ENCODE data around the gene SCN4A. TPM values are rescaled to one million over a fixed set of nuclear protein-coding genes. Genes with fewer than 3 reads are reported as not detected.

The SCN4A gene
- total RNA-seq, 1 experiment from 2014 or later: not detected

GRCh38 chr17:63966646-63967264 lies 6.0 kb downstream of the SCN4A start:
- no TSS peak for BruUV-seq (replicated peaks)
- ATAC-seq (no peak), DNase-seq (no peak)
- POLR2A ChIA-PET (ENCODE audit: unreplicated experiment): no interaction called here
- Histone ChIP-seq H3K4me3 (ENCODE audit: low read length) (no peak overlapping the region), H3K9me2 (replicated peaks; ENCODE audit: low read length) (no peaks in the 10 kb centered on the region), H3K27ac (ENCODE audit: low read length) (no peak overlapping the region), H3K27me3 (ENCODE audit: low read length) (no peaks in the 10 kb centered on the region), H3K36me3 (ENCODE audit: low read depth, low read length) (no peaks in the 10 kb centered on the region), H3K4me1 (ENCODE audit: insufficient read depth, low read length) (no peaks in the 10 kb centered on the region), H2AFZ (ENCODE audit: low read length) (no peak overlapping the region), H3K9ac (ENCODE audit: low read length) (no peak overlapping the region), H3F3A (ENCODE audit: low read length, unreplicated experiment) (no peaks in the 10 kb centered on the region), H3K4me2 (ENCODE audit: low read length) (no peak overlapping the region), H4K20me1 (ENCODE audit: low read length) (no peaks in the 10 kb centered on the region), H3K9me3 (ENCODE audit: low read length) (no peaks in the 10 kb centered on the region), H3K79me2 (ENCODE audit: low read length) (no peaks in the 10 kb centered on the region)
- intact Hi-C loops (cut with micrococcal nuclease): no loop called here
- CTCF ChIA-PET: no interaction called here
- no peak for TF ChIP-seq EZH2phosphoT487 (IDR thresholded peaks at IDR 0.05; ENCODE audit: borderline replicate concordance, low read length)
- TF ChIP-seq EZH2 (IDR thresholded peaks at IDR 0.05; ENCODE audit: low read length, unreplicated experiment): no peak
- TF ChIP-seq CTCF (conservative IDR thresholded peaks at IDR 0.05; ENCODE audit: low read depth, low read length): no peak

- no peaks in the 10 kb centered on the region for H3K79me2 ChIP-seq (ENCODE audit: low read length)
- no peak overlapping the region for H3K27ac ChIP-seq (ENCODE audit: low read length)
- no peak overlapping the region for H3K9ac ChIP-seq (ENCODE audit: low read length)
- H4K20me1 ChIP-seq (ENCODE audit: low read length): no peaks in the 10 kb centered on the region
- H3K9me2 ChIP-seq (replicated peaks; ENCODE audit: low read length): no peaks in the 10 kb centered on the region
- H3K36me3 ChIP-seq (ENCODE audit: low read depth, low read length): no peaks in the 10 kb centered on the region
- H3K4me3 ChIP-seq (ENCODE audit: low read length): no peak overlapping the region
- intact Hi-C loops (cut with micrococcal nuclease): no loop called here
- no peak overlapping the region for H2AFZ ChIP-seq (ENCODE audit: low read length)
- H3K4me2 ChIP-seq (ENCODE audit: low read length): no peak overlapping the region
- H3K27me3 ChIP-seq (ENCODE audit: low read length): no peaks in the 10 kb centered on the region
- ATAC-seq (no peak), DNase-seq (no peak)
- no TSS peak for BruUV-seq (replicated peaks)
- POLR2A ChIA-PET (ENCODE audit: unreplicated experiment): no interaction called here
- CTCF ChIA-PET: no interaction called here
- H3F3A ChIP-seq (ENCODE audit: low read length, unreplicated experiment): no peaks in the 10 kb centered on the region
- H3K4me1 ChIP-seq (ENCODE audit: insufficient read depth, low read length): no peaks in the 10 kb centered on the region
- H3K9me3 ChIP-seq (ENCODE audit: low read length): no peaks in the 10 kb centered on the region
- TF ChIP-seq EZH2phosphoT487 (IDR thresholded peaks at IDR 0.05; ENCODE audit: borderline replicate concordance, low read length): no peak
Measured at GRCh38 chr17:63963123-63963522, 9.6 kb downstream of the SCN4A start.

- Histone ChIP-seq H4K20me1 (ENCODE audit: low read length) (no peaks in the 10 kb centered on the region), H3K4me2 (ENCODE audit: low read length) (no peak overlapping the region), H3K9me2 (replicated peaks; ENCODE audit: low read length) (no peaks in the 10 kb centered on the region), H3F3A (ENCODE audit: low read length, unreplicated experiment) (no peaks in the 10 kb centered on the region), H3K4me1 (ENCODE audit: insufficient read depth, low read length) (no peaks in the 10 kb centered on the region), H3K27me3 (ENCODE audit: low read length) (no peaks in the 10 kb centered on the region), H3K9me3 (ENCODE audit: low read length) (no peaks in the 10 kb centered on the region), H3K27ac (ENCODE audit: low read length) (no peak overlapping the region), H3K36me3 (ENCODE audit: low read depth, low read length) (no peaks in the 10 kb centered on the region), H3K9ac (ENCODE audit: low read length) (no peak overlapping the region), H3K4me3 (ENCODE audit: low read length) (no peak overlapping the region), H2AFZ (ENCODE audit: low read length) (no peak overlapping the region), H3K79me2 (ENCODE audit: low read length) (no peaks in the 10 kb centered on the region)
- ChIA-PET POLR2A (ENCODE audit: unreplicated experiment) (no interaction called here), CTCF (no interaction called here)
- ATAC-seq (no peak), DNase-seq (no peak)
- BruUV-seq (replicated peaks): no TSS peak
- intact Hi-C loops (cut with micrococcal nuclease): no loop called here
- TF ChIP-seq EZH2 (IDR thresholded peaks at IDR 0.05; ENCODE audit: low read length, unreplicated experiment) (no peak), EZH2phosphoT487 (IDR thresholded peaks at IDR 0.05; ENCODE audit: borderline replicate concordance, low read length) (no peak), CTCF (conservative IDR thresholded peaks at IDR 0.05; ENCODE audit: low read depth, low read length) (no peak)
Measured at GRCh38 chr17:63962298-63962744, 10.4 kb downstream of the SCN4A start.

Measured in PC-3 (cell line).